LNCaP clone FGC (cell line): ENCODE results near the gene RPS6KB2.

ENCODE experiments used
- DNase-seq: peaks from one replicate; pipeline ENCODE4 v3.0.0-alpha.2; 2011; ENCODE audit warnings: low read depth
- H3K4me3 ChIP-seq: 2 replicates; pipeline ENCODE4 v1.5.1; 2011; ENCODE audit warnings: mild to moderate bottlenecking, low read depth, low read length, control low read depth
- CTCF ChIP-seq: IDR thresholded peaks from 2 replicates; pipeline ENCODE4 v1.5.1; 2012; ENCODE audit warnings: mild to moderate bottlenecking; ENCODE audit not compliant: control insufficient read depth, insufficient read depth; ENCODE audit errors: extremely low read depth

The RPS6KB2 gene

DNA sequence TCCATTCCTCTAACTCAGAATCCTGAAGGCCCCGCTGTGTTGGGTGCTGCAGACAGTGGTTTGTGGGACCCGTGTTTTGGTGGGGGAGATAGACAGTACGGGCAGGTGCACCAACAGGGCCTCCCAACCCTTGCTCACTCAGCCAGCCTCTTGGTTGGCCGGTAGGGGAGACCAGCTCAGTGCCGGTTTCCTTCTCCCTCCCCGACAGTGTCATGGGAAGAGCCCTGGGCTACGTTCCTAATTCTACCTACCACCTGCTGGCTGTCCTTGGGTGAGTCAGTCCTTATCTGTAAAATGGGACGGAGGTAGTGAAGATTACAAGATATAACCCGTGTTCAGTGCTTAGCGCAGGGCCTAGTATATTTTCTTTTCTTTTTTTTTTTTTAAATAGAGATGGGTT lies 34.9 kb downstream of the RPS6KB2 start:
- no peak for DNase-seq
- TF ChIP-seq CTCF = no peak
- H3K4me3 ChIP-seq = no peak overlapping the region

GRCh38 chr11:67463680-67464410 lies 35.6 kb downstream of the RPS6KB2 start:
- no peak for TF ChIP-seq CTCF
- DNase-seq = no peak
- peak overlapping the region; percentile 47 for H3K4me3 ChIP-seq

DNA sequence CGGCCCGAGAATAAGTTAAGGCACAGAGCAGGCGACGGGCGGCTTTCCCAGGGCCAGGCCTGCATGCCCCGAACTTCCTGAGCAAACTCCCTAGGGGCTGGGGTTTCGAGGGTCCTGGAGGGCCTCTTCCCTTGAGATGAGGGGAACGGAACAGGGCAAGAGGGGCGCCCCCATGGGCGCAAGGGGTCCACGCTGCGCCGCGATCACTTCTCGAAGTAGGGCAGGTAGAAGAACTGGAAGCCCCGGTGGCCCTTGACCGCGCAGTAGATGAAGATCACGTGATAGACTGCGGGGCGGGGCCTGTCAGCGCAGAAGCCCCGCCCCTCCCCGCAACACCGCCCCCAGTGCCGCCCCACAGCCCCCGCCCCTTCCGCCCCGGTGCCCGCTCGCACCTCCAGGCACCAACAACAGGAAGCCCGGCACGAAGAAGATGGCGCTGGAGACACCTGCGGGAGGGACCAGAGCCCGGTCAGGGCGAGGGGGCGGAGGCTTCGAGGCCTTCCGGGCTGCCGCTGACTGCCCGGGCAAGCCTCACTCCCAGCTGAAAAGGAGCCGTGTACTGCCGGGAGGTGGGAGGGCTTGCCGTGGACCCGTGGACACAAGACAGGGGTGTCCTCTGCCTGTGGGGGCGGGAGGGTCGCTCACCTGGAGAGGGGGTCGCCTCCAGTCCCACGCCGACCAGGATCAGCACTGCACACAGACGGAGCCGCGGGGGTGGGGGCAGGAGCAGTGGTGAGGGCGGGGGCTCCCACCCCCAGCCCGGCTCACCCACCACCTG lies 36.3 kb downstream of the RPS6KB2 start:
- peak; percentile 78 for DNase-seq
- H3K4me3 ChIP-seq = peak overlapping the region; percentile 68
- TF ChIP-seq CTCF = no peak

DNA sequence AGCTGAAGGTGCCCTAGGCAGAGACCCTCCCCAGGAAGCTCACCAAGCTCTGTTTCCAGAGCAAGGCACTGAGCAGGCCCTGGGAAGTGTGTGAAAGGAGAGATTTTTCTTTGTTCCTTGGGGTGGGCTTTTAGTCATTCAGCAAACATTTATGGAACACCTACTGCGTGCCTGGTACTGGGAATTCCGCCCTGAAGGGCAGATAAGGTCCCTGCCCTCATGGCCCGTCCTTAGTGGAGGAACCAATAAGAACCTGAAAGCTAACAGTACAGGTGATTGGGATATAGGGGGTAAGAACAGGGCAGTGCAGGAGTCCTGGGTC lies 36.9 kb downstream of the RPS6KB2 start:
- TF ChIP-seq CTCF = no peak
- DNase-seq = no peak
- H3K4me3 ChIP-seq = peak overlapping the region; percentile 68

DNA sequence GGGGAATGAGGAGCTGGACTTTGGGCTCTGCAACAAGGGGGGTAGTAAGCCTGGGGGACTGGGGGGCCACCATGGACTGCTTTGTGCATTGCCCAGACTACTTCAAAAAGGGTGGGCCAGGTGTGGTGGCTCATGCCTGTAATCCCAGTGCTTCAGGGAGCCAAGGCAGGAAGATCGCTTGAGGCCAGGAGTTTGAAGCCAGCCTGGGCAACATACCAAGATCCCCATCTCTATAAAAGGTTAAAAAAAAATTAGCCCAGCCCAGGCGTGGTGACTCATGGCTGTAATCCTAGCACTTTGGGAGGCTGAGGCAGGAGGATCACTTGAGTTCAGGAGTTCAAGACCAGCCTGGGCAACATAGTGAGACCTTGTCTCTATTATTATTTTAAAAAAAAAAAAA lies 37.2 kb downstream of the RPS6KB2 start:
- peak overlapping the region; percentile 68 for H3K4me3 ChIP-seq
- DNase-seq = peak; percentile 72

DNA sequence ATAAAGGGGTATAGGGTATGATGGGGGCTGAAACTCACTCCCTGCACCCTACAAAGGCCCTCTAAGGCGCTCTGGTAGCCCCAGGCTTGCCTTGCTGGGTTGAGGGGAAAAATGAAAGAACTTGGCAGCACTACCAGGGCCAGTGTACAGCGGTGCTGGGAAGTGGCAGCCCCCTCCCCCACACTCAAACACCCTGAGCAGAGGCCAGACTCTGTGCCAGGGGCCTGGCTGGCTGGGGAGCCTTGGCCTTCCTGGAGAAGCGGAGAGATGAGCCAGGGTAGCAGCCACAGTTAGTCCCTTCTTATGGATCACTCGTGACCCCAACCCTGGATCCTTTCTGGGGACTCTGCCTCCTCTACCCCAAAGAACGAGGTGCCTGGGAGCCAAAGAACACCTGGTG lies 38.1 kb downstream of the RPS6KB2 start:
- no peak for DNase-seq
- TF ChIP-seq CTCF = no peak
- H3K4me3 ChIP-seq = no peak overlapping the region

GRCh38 chr11:67466962-67467771 lies 38.9 kb downstream of the RPS6KB2 start:
- DNase-seq = no peak
- peak overlapping the region; percentile 76 for H3K4me3 ChIP-seq
- TF ChIP-seq CTCF = no peak
